Breast epithelium (tissue), 4 donors: ENCODE data around the gene COL23A1. TPM values are rescaled to one million over a fixed set of nuclear protein-coding genes. Genes with fewer than 3 reads are reported as not detected.

Experiments
- DNase-seq, 2 donors: peaks; one replicate each; pipeline ENCODE4 v3.0.0-alpha.2; 2019; ENCODE audit warnings: low spot score in 2 of 2
- H3K27ac ChIP-seq, 2 donors: fragments of 200-600 bp; sonication (generic) in 1 of 2; one replicate each; pipeline ENCODE4 v1.5.1; 2016 to 2019; ENCODE audit warnings: mild to moderate bottlenecking in 1 of 2
- H3K27me3 ChIP-seq, 2 donors: fragments of 200-600 bp; sonication (generic) in 1 of 2; one replicate each; pipeline versions ENCODE4 v1.5.1 to v1.6.0; 2017 to 2019; ENCODE audit warnings: control low read depth in 1 of 2, mild to moderate bottlenecking in 1 of 2
- H3K36me3 ChIP-seq: fragments of 200-600 bp; one replicate; pipeline ENCODE4 v1.5.1; 2019
- H3K4me1 ChIP-seq, 2 donors: fragments of 200-600 bp; sonication (generic); one replicate each; pipeline ENCODE4 v1.5.1; 2016 to 2019; ENCODE audit warnings: control low read depth in 1 of 2
- H3K4me3 ChIP-seq, 3 donors: fragments of 200-600 bp; sonication (generic); 1 replicate in 2 of 3; 2 replicates in 1 of 3; pipeline ENCODE4 v1.5.1; 2016 to 2019; ENCODE audit warnings: mild to moderate bottlenecking in 3 of 3, moderate library complexity in 2 of 3
- H3K9me3 ChIP-seq, 2 donors: fragments of 200-600 bp; sonication (generic) in 1 of 2; one replicate each; pipeline ENCODE4 v1.5.1; 2016 to 2019; ENCODE audit warnings: control low read depth in 1 of 2
- CTCF ChIP-seq, 3 donors: fragments of 450-650 bp; IDR thresholded peaks; one replicate each; pipeline ENCODE4 v1.5.1; 2016 to 2017; ENCODE audit warnings: antibody characterized with exemption in 3 of 3, mild to moderate bottlenecking in 3 of 3, moderate library complexity in 3 of 3
- POLR2A ChIP-seq: fragments of 450-650 bp; IDR thresholded peaks from one replicate; pipeline ENCODE4 v1.6.1; 2016; ENCODE audit warnings: antibody characterized with exemption, mild to moderate bottlenecking, moderate library complexity
- POLR2AphosphoS5 ChIP-seq, 3 donors: sonication (generic); formaldehyde crosslinking; IDR thresholded peaks; one replicate each; pipeline ENCODE4 v1.6.1; 2017; ENCODE audit warnings: antibody characterized with exemption in 3 of 3
- intact Hi-C: fragments of 100-400 bp; cut with DNase I; formaldehyde crosslinking; loops from one replicate; pipeline ENCODE4 v1.15.1; 2023; ENCODE audit warnings: low total_unique reads
- total RNA-seq, 3 donors: library from RNA; depleted of rRNA; stranded (reverse); fragments of >200 nt; gene quantifications; one replicate each; pipeline ENCODE4 v1.1.0, GENCODE V29; 2016

The COL23A1 gene
- total RNA-seq, 3 donors from 2014 or later = 0.32 to 3.3 (median 2.6) TPM

- Histone ChIP-seq H3K27me3 (peaks cover 0 to 22% of the 10 kb centered on the region in 2 donors), H3K4me1 (peaks cover 5 to 6% of the 10 kb centered on the region in 2 donors), H3K4me3 (no peak overlapping the region), H3K27ac (no peak overlapping the region), H3K36me3 (no peaks in the 10 kb centered on the region), H3K9me3 (no peaks in the 10 kb centered on the region)
- TF ChIP-seq POLR2AphosphoS5 (IDR thresholded peaks at IDR 0.05) (peak in 2 of 3 donors; percentile 39 to 65), POLR2A (no peak)
- DNase-seq = no peak
- intact Hi-C loops = no loop called here
Observed at GRCh38 chr5:178357121-178357521, 233.1 kb downstream of the COL23A1 start.

GRCh38 chr5:178356431-178356872, 233.7 kb downstream of the COL23A1 start:
- TF ChIP-seq POLR2AphosphoS5 (IDR thresholded peaks at IDR 0.05) (no peak), CTCF (IDR thresholded peaks at IDR 0.05) (no peak), POLR2A (no peak)
- Histone ChIP-seq H3K4me1 (peaks cover 5 to 6% of the 10 kb centered on the region in 2 donors), H3K27ac (no peak overlapping the region), H3K4me3 (peak overlapping the region in 1 of 3 donors; percentile 30), H3K27me3 (peaks cover 0 to 22% of the 10 kb centered on the region in 2 donors), H3K36me3 (no peaks in the 10 kb centered on the region), H3K9me3 (no peaks in the 10 kb centered on the region)
- DNase-seq = peak in 1 of 2 donors; percentile 44
- intact Hi-C loops = no loop called here

GRCh38 chr5:178355671-178356070, 234.5 kb downstream of the COL23A1 start:
- Histone ChIP-seq H3K9me3 (no peaks in the 10 kb centered on the region), H3K36me3 (no peaks in the 10 kb centered on the region), H3K27ac (no peak overlapping the region), H3K4me1 (peaks cover 5 to 6% of the 10 kb centered on the region in 2 donors), H3K4me3 (no peak overlapping the region), H3K27me3 (peaks cover 0 to 22% of the 10 kb centered on the region in 2 donors)
- no peak for TF ChIP-seq CTCF (IDR thresholded peaks at IDR 0.05)
- TF ChIP-seq POLR2AphosphoS5 (IDR thresholded peaks at IDR 0.05) = no peak
- TF ChIP-seq POLR2A = no peak
- intact Hi-C loops = no loop called here
- DNase-seq = no peak

- DNase-seq = no peak
- H3K36me3 ChIP-seq = no peaks in the 10 kb centered on the region
- intact Hi-C loops = no loop called here
- H3K27ac ChIP-seq = no peak overlapping the region
- TF ChIP-seq POLR2A = no peak
- H3K27me3 ChIP-seq = peaks cover 0 to 14% of the 10 kb centered on the region in 2 donors
- no peak overlapping the region for H3K4me3 ChIP-seq
- H3K4me1 ChIP-seq = peaks cover 5 to 6% of the 10 kb centered on the region in 2 donors
- H3K9me3 ChIP-seq = no peaks in the 10 kb centered on the region
Observed at GRCh38 chr5:178353461-178353860, 236.7 kb downstream of the COL23A1 start.

- Histone ChIP-seq H3K4me1 (peaks cover 5 to 6% of the 10 kb centered on the region in 2 donors), H3K4me3 (no peak overlapping the region), H3K27ac (no peak overlapping the region), H3K9me3 (no peaks in the 10 kb centered on the region), H3K36me3 (no peaks in the 10 kb centered on the region), H3K27me3 (peaks cover 0 to 12% of the 10 kb centered on the region in 2 donors)
- intact Hi-C loops = no loop called here
- no peak for DNase-seq
- TF ChIP-seq POLR2A = no peak
Observed at GRCh38 chr5:178352035-178352349, 238.2 kb downstream of the COL23A1 start.

GRCh38 chr5:178351221-178352034, 238.8 kb downstream of the COL23A1 start:
- H3K4me1 ChIP-seq = peaks cover 2 to 5% of the 10 kb centered on the region in 2 donors
- no peak overlapping the region for H3K4me3 ChIP-seq
- TF ChIP-seq CTCF (IDR thresholded peaks at IDR 0.05) (no peak), POLR2A (no peak), POLR2AphosphoS5 (IDR thresholded peaks at IDR 0.05) (no peak)
- no peak for DNase-seq
- no peaks in the 10 kb centered on the region for H3K9me3 ChIP-seq
- no peak overlapping the region for H3K27ac ChIP-seq
- intact Hi-C loops = no loop called here
- peaks cover 0 to 7% of the 10 kb centered on the region in 2 donors for H3K27me3 ChIP-seq
- no peaks in the 10 kb centered on the region for H3K36me3 ChIP-seq
